GM12878 (cell line): ENCODE data around the gene PCSK5.

Experiments
- CEBPB ChIP-seq, 2 experiments: fragments of 150-350 bp in 1 of 2; IDR thresholded peaks; 2 replicates each; pipeline ENCODE4 v1.6.1; 2012 to 2014; ENCODE audit warnings: low read depth in 2 of 2, low read length in 2 of 2, borderline replicate concordance in 1 of 2, inconsistent platforms in 1 of 2
- CTCF ChIP-seq, 3 experiments: IDR thresholded peaks in 2 of 3; conservative IDR thresholded peaks in 1 of 3; 2 replicates each; pipeline ENCODE4 v1.5.1; 2011; ENCODE audit warnings: low read depth in 3 of 3, low read length in 3 of 3, mild to moderate bottlenecking in 3 of 3, control low read depth in 2 of 3, moderate library complexity in 2 of 3, inconsistent platforms in 1 of 3, mixed read lengths in 1 of 3; ENCODE audit not compliant: control insufficient read depth in 2 of 3, insufficient read depth in 1 of 3; ENCODE audit errors: extremely low read depth in 1 of 3
- FOXM1 ChIP-seq: IDR thresholded peaks from 2 replicates; pipeline ENCODE4 v1.6.1; 2012; ENCODE audit warnings: low read depth, mild to moderate bottlenecking, inconsistent platforms, low read length, moderate library complexity
- HDGF ChIP-seq: fragments of 450-650 bp; IDR thresholded peaks from 2 replicates; pipeline ENCODE4 v1.6.1; 2016; ENCODE audit warnings: antibody characterized with exemption
- JUND ChIP-seq: IDR thresholded peaks from 2 replicates; pipeline ENCODE4 v1.6.1; 2012; ENCODE audit warnings: low read depth, mild to moderate bottlenecking, low read length, improper control_type of control experiment, moderate library complexity
- MAX ChIP-seq: IDR thresholded peaks from 2 replicates; pipeline ENCODE4 v1.6.1; 2012; ENCODE audit warnings: low read depth, low read length, improper control_type of control experiment
- MYC ChIP-seq: IDR thresholded peaks from 2 replicates; pipeline ENCODE4 v1.6.1; 2011; ENCODE audit warnings: mild to moderate bottlenecking, low read length, moderate library complexity, inconsistent platforms; ENCODE audit not compliant: insufficient read depth, insufficient replicate concordance, insufficient read length, severe bottlenecking
- RCOR1 ChIP-seq: conservative IDR thresholded peaks from 2 replicates; pipeline ENCODE4 v1.6.1; 2012; ENCODE audit warnings: low read depth, low read length, improper control_type of control experiment
- YBX1 ChIP-seq: fragments of 450-650 bp; IDR thresholded peaks from 2 replicates; pipeline ENCODE4 v1.6.1; 2016; ENCODE audit warnings: antibody characterized with exemption
- ZBTB40 ChIP-seq: fragments of 450-650 bp; IDR thresholded peaks from 2 replicates; pipeline ENCODE4 v1.6.1; 2016; ENCODE audit warnings: mild to moderate bottlenecking, moderate library complexity, borderline replicate concordance

GRCh38 chr9:76342858-76343257 lies 452.4 kb downstream of the PCSK5 start:
- TF ChIP-seq JUND: no peak
- TF ChIP-seq CTCF (IDR thresholded peaks at IDR 0.05 in 2 of 3, conservative IDR thresholded peaks at IDR 0.05 in 1 of 3; ENCODE audit: control insufficient read depth in 2 of 3, extremely low read depth in 1 of 3, insufficient read depth in 1 of 3, low read depth in 3 of 3, low read length in 3 of 3): no peak
- no peak for TF ChIP-seq MYC
- TF ChIP-seq HDGF: no peak
- no peak for TF ChIP-seq RCOR1
- no peak for TF ChIP-seq ZBTB40
- TF ChIP-seq YBX1: no peak
- no peak for TF ChIP-seq CEBPB (IDR thresholded peaks at IDR 0.05; ENCODE audit: borderline replicate concordance in 1 of 2, low read depth in 2 of 2, low read length in 2 of 2)
- no peak for TF ChIP-seq MAX
- no peak for TF ChIP-seq FOXM1
